K562 (cell line): ENCODE data around the gene COPS6. TPM values are rescaled to one million over a fixed set of nuclear protein-coding genes. Genes with fewer than 3 reads are reported as not detected.

Experiments used
- CHD1 ChIP-seq: fragments of 200-600 bp; sonication (generic); IDR thresholded peaks from one replicate; pipeline ENCODE4 v1.6.1; 2012; ENCODE audit warnings: mild to moderate bottlenecking, moderate library complexity, low read length, inconsistent platforms
- CHD7 ChIP-seq: fragments of 200-600 bp; sonication (generic); IDR thresholded peaks from one replicate; pipeline ENCODE4 v1.6.1; 2012; ENCODE audit warnings: mild to moderate bottlenecking, low read depth, low read length, inconsistent platforms
- CREB5 ChIP-seq: fragments of 250-450 bp; sonication (Bioruptor Pico); IDR thresholded peaks from 2 replicates; pipeline ENCODE4 v1.5.0; 2020; ENCODE audit warnings: mild to moderate bottlenecking
- EZH2 ChIP-seq: IDR thresholded peaks from 2 replicates; pipeline ENCODE4 v1.6.1; 2012; ENCODE audit warnings: low read depth, mild to moderate bottlenecking, inconsistent platforms, low read length, borderline replicate concordance
- HBP1 ChIP-seq: fragments of 450-650 bp; formaldehyde crosslinking; IDR thresholded peaks from 2 replicates; pipeline ENCODE4 v1.4.0; 2022; ENCODE audit warnings: missing genetic modification characterization
- RFX5 ChIP-seq: IDR thresholded peaks from 2 replicates; pipeline ENCODE4 v1.6.1; 2011; ENCODE audit warnings: low read depth, mild to moderate bottlenecking, improper control_type of control experiment, low read length
- TARDBP ChIP-seq: fragments of 450-650 bp; IDR thresholded peaks from 2 replicates; pipeline ENCODE4 v1.6.1; 2016
- ZNF232 ChIP-seq: sonication (generic); formaldehyde crosslinking; IDR thresholded peaks from 2 replicates; pipeline ENCODE4 v1.8.0; 2022; ENCODE audit warnings: mild to moderate bottlenecking, missing genetic modification reagents
- ZNF639 ChIP-seq, 2 experiments: fragments of 200-800 bp in 1 of 2; sonication (Bioruptor generic) in 1 of 2; sonication (generic) in 1 of 2; formaldehyde crosslinking in 1 of 2; IDR thresholded peaks in 1 of 2; conservative IDR thresholded peaks in 1 of 2; 2 replicates each; pipeline versions ENCODE4 v1.5.0 to v1.6.1; 2016 to 2020; ENCODE audit warnings: missing compliant biosample characterization in 1 of 2, missing genetic modification characterization in 1 of 2, missing genetic modification reagents in 1 of 2
- ZNF79 ChIP-seq: fragments of 250-450 bp; sonication (Bioruptor Pico); IDR thresholded peaks from 2 replicates; pipeline ENCODE4 v1.4.0; 2020; ENCODE audit warnings: low read depth, mild to moderate bottlenecking, moderate library complexity
- polyA plus RNA-seq, 8 experiments: library from polyadenylated mRNA; depleted of rRNA in 4 of 8; stranded (reverse) in 5 of 8; unstranded in 3 of 8; fragments of >200 nt; fragmentation: Nextera tagmentation in 2 of 8; fragmentation: Illumina TruSeq in 1 of 8; extraction: Ambion mirVana in 2 of 8; extraction: Trizol in 1 of 8; gene quantifications; 2 replicates each; pipeline versions ENCODE4 v1.2.1 to v1.2.3, GENCODE V29; 2011 to 2014; ENCODE audit warnings: inconsistent platforms in 1 of 8, missing spikeins in 1 of 8
- total RNA-seq, 7 experiments: library from RNA; depleted of rRNA in 6 of 7; stranded (reverse); fragments of >200 nt in 6 of 7; fragmentation: Illumina TruSeq in 2 of 7; extraction: Trizol in 2 of 7; gene quantifications; 2 replicates each; pipeline versions ENCODE4 v1.2.1 to v1.2.3, GENCODE V29; 2011 to 2021; ENCODE audit warnings: low replicate concordance in 1 of 7

The COPS6 gene
- total and polyA plus RNA-seq, 9 of the 15 experiments (the other 6 are each of a cell fraction or from before 2014, with no cell fraction given), result 63.0 to 331 (median 168) TPM

- TF ChIP-seq CHD7 (no peak), CHD1 (no peak), HBP1 (CRISPR knock-in tag) (no peak), RFX5 (no peak), CREB5 (CRISPR knock-in tag) (no peak), TARDBP (peak; percentile 43; the same call in 1 of the 2 replicates), ZNF639 (CRISPR knock-in tag; conservative IDR thresholded peaks at IDR 0.05 in 1 of 2, IDR thresholded peaks at IDR 0.05 in 1 of 2) (peak in 1 of 2 experiments; percentile 95; a peak in 2 of 4 replicates), EZH2 (no peak), ZNF79 (CRISPR knock-in tag) (no peak), ZNF232 (no peak)
Observed at GRCh38 chr7:100049441-100050291, 39.1 kb upstream of the COPS6 start, which contains the start of gene ZSCAN21 (continued).
